SK-MEL-5 (cell line): ENCODE data around the gene PRR16. TPM values are rescaled to one million over a fixed set of nuclear protein-coding genes. Genes with fewer than 3 reads are reported as not detected.

Experiments
- DNase-seq: peaks from one replicate; pipeline ENCODE4 v3.0.0-alpha.2; 2016; ENCODE audit warnings: low read depth, low spot score
- in situ Hi-C: cut with HindIII; loops from 2 replicates; pipeline ENCODE4 v1.10.0; 2016; ENCODE audit warnings: low sequenced_read_pairs, high pct_unique_total_duplicates, low pct_unique_long_range_greater_than_20kb
- total RNA-seq: library from RNA; depleted of rRNA; stranded (reverse); fragments of >200 nt; shearing (Covaris generic); gene quantifications from 2 replicates; pipeline ENCODE4 v1.2.3, GENCODE V29; 2014

PRR16 gene
- total RNA-seq, 1 experiment from 2014 or later: 1.5 TPM

DNA sequence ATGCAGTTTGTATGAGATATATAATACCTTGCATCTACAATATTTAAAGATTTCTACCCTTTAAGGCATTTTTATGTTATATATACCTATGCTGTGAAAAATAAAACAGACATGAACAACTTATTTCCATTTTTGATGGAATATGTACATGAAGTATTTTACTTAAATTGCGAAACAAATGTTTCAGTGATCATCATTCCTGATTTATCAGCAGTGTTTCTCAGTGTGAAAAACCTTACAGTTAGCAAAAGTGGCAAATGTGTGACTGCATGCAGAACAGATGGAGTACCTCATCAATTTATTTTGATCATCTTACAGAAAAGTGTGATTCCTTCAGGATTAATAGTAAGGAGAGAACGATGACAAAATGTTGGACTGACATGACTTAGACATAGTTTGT is 43.1 kb downstream of the PRR16 start:
- DNase-seq: no peak
- in situ Hi-C loops: no loop called here

DNA sequence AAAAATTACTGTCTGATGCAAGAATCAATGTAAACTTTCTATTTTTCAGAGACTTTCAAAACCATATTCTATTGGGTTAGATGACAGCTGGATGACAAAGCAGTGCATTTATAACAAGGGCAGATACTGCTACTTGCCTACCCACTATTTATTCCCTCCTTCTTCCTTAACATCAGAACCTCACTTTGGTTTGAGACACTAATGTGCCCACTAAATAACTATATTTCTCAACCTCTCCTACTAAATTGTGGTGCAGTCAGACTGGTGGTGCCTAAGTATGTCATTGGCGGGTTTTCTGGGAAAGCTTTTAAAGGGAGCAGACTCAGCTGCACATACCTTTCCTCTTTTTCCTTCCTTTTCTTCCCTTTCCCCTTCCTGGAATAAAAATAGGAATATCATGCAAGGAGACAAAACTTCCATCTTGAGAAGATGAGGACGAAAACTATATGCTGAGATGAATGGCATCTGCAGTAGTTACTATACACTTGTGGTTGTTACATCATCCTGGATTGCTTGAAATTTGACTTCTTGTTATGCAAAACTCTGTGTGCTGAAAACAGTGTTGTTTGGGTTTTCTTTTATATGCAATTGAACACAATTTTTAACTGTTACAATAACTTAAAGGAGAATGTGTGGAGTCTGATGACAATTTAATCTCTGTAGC is 43.8 kb downstream of the PRR16 start:
- no peak for DNase-seq
- in situ Hi-C loops: no loop called here

DNA sequence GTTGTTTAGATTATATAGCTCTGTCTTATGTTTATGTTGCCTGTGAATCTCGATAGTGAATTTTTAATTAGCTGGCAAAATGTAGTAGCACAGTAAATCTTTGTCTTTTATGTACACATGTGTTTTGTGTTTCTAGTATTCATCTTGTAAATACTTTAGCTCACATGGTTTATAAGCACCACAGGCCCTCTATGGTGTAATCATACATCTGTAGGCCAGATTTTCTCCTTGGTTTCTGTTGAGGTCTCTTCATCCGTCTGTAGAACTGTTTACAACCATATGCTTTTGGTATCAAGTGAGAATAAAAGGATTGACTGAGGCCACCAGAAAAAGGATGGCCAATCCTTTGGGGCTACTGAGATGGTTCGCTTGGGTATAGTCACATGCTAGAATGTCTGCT is 45.0 kb downstream of the PRR16 start:
- in situ Hi-C loops: no loop called here
- no peak for DNase-seq

DNA sequence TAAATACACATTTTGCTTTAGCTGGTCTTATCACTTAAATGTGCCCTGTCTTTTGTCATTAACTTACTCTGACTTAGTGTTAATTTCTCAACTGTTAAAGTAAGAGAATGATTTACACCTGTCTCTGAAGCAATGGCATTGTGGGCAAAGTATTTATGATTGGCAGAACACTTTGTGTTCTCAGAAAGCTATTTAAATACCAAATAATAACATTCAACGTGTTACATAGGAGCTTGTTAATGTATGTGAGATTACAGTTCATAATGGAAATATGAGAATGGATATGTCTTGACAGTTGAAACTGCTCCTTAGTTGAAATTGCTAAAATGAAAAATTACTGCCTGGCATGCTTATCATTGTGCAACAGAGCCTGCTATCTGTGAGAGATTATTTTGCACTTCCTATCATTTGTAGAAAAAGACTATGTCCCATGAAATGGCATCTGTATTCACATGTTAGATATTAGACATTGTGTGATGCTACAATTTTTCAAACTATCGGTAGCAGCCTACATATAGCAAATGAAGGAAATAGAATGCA is 46.1 kb downstream of the PRR16 start:
- in situ Hi-C loops: no loop called here
- no peak for DNase-seq

DNA sequence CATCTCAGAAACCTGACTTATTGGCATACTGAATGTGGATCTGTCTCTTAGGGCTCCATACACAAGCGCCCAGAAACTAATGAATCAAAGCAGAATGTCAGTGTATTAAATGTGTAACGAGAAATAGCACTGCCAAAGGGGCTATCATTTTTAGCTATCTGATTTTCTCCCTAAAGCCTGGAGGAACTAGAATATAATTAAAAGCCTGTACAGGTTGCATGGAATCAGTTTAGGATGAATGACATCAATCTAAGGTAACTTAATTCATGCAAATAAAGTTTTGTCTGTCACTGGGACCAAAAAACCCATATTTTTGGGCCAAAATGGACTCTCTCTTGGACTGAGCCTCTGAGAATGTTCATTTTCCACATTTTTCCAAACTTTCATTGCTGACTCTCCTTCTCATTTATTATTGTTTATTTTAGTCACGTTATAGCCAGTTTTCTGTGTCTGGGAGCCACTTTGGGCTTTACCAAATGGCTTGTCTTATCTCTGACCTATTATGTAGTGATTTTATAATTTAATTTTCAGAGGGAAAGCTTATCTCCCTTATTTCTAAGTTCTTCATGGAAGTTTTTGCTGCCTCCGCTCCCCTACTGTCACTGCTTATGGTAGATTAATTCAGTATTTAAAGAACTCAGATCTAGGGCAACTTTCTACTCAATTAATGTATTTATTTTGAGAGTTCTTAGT is 47.0 kb downstream of the PRR16 start:
- DNase-seq: no peak
- in situ Hi-C loops: no loop called here

DNA sequence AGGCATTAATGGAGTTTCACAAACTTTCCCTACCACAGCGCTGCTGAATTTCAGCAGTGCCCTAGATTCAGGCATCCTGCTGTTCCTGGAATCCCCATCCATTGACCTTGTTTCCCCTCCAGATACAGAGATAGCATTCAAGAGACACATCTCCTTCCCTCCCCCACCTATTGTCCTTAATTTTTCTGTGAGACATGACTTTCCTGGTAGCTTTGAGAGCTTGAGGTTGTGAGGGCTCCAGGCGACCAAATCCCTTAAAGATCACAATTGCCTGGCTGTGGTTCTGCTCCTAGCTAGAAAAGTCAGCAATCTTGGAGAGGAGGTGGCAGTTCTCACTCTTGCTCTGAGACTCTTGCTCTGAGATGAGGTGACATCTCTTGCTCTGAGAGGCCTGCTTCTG is 48.0 kb downstream of the PRR16 start:
- no peak for DNase-seq
- in situ Hi-C loops: no loop called here

DNA sequence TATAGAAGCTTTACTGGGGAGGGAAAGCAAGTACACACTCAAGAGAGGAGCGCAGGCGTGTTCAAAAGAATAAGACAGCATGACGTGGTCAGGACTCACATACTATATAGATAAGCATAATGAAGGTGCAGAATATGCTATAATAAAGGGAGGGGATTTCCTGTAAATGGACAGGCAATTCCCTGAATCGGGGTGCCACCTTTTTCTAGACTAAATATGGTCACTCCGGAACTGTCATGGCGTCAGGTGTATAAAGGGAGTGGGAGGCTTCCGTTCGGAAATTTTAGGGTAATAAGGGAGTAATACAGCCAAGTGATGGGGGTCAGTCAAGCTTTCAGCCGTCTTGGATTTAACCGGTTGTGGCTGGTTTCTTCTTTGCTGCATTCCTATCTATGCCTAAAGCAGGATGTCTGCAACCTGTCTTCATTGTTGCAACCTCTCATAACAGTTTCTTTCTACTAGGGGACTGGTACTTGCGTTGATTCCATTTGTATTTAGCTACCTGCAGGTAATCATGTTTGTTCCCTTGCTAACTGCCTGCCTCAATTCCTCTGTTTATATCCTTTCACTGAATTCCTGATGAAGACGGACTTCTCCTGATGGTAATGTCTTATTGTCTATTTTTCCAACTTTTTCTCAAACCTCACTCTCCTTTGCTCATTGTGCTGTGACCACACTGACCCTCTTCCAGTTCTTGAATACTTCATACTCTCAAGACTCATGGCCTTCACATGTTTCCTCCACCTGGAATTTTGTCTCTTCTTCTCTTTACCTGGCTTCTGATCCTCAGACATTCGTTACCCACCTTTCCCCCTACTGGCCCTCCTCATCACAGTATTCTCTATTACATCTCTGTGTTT is 48.9 kb downstream of the PRR16 start:
- DNase-seq: no peak
- in situ Hi-C loops: no loop called here

DNA sequence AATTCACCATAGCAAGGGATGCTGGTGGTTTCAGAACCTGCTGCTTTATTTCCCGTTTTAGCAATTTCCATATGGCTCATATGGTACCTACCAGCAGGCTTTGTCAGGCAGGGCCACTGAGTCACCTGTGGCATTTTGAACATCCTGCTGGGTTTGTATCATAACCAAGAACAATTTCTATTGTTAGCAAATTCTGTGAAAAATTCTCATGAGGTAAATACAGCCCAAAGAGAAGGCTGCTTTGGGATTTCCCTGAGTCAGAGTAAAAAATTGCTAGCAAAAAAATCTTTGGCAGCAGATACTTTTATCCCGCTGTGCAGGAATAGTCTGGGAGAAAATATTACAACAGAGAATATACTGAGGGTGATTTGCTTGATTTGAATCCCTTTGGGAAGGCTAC is 52.7 kb downstream of the PRR16 start:
- in situ Hi-C loops: no loop called here
- no peak for DNase-seq

DNA sequence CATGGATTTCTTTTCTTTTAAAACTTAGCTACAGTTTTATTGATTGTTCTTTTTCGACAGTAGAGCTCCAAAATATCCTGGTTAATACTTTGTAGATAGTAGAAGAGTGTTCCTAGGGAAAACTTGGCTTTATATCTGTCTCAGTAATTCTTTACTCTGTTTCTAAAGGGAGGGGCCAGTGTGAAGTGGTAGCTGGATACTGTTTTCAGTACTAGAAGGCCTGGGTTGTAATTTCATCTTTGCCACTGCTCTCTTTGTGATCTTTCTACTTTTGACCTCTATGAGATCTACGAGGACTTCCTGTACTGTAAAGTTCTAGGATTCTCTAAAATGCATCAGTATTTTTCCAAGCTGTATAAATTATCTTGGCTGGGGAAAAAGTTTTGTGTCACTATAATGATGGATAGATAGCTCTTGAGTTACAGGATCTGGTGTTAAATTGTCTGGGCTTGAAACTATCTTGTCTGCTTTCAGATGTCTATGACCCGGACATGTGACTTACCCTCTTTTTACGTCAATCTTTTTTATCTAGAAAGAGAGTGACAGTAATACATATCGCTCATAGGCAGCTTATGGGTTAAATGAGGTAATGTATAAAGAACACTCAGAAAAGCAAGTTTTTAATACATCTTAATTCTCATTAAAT is 53.6 kb downstream of the PRR16 start:
- DNase-seq: no peak
- in situ Hi-C loops: no loop called here

DNA sequence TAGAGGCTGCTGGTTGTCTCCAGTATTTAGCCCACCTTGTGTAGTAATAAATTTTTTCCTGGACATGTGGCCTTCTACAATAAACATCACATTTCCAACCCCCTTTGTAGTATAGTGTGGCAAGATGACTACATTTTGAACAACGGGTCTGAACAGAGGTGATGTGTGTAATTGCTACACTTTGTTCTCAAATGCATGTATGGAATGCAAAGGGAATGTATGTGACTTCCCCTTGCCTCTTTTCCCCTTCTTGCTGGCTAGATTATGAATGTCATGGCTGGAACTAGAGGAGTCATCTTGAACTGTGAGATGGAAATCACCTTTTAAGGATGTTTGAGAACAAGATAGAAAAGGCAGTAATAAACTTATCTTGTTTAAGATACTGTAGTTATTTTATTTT is 54.5 kb downstream of the PRR16 start:
- DNase-seq: no peak
- in situ Hi-C loops: no loop called here

DNA sequence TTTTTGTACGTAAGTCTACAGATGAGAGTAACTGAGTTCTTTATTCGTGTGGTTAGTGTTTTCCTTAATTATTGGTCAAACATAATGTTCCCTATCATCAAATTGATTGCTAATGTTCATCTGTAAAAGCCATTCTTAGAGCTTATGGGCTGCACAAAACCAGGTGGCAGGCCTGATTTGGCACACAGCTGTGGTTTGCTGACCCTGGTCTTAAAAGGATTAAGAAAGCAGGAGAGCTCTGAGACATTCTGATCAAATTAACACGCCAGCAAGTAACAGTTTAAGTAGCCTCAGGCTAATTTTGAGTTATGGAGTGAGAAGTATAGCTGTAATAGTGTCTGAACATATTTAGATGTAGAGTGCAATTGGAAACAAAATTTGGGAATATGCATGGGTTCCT is 63.2 kb downstream of the PRR16 start:
- DNase-seq: no peak
- in situ Hi-C loops: no loop called here

DNA sequence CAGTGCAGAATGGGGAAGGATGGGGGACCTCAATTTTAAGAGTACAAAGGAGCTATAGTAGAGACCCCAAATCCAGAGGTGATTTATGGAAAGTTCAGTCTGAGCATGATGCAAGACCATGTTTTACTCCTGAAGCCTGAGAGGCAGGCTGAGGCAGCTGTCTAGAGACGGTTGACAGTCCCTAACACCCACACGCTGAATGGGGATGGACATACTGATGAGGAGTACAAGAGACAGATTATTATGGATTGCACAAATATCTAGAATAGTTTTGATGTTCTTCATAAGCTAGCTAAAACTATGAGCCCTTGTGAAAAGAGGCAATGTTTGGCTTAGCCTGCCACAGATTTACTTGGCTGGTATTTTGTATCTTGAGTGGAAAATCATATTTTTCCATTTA is 64.5 kb downstream of the PRR16 start:
- in situ Hi-C loops: no loop called here
- DNase-seq: no peak

DNA sequence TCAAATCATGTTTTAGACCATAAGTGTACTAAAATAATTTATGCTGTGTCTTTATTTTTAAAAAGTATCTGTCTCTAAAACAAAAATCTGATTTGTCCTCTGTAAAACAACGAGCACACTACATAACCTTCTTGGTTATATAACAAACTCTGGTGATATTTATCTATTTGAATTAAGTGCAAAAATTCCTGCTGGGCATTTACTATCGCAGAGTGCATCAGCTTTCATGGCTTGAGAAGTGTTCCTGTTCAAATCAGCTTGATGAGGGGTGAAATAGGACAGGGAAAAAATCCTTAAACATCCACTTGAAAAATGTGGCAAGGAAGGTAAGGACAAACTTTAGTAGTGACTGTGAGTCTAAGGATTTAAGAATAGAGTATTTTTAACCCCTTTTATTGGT is 65.3 kb downstream of the PRR16 start:
- in situ Hi-C loops: no loop called here
- DNase-seq: no peak

DNA sequence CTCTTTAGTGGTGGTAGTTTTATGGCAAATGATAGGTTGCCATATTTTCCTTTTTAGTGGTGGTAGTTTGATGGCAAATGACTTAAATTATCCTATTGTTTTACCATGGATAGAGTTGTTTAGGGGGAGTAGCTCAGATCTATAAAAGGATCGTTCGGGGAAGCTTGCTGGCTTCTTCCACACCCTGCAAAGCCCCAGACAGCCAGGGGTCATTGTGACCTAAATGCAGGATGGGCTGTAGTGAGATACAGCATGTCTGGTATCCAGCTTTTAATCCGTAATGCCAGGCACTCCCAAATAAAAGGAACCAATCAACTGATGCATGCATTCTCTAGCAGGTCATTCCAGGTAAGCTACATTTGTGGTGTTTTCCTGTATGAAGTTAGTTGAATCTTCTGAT is 67.1 kb downstream of the PRR16 start:
- in situ Hi-C loops: no loop called here
- DNase-seq: no peak

DNA sequence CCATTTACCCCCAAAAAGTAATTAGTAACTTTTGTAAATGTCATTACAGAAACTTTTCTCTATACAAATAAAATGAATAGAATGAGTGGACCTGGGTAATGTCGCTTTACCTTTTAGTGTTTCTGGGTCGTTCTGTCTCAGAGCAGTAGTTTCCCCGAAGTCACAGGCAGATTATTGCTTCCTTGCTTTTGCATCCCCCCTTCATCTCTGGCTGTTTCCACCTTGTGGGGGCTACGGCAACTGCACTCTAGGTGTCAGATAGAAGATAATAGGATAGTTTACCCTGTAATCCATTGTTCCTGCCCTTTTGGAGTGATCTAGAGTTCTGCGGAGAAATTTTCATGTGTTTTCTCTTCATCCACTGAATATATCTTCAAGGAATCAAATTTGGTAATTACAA is 68.7 kb downstream of the PRR16 start:
- in situ Hi-C loops: no loop called here
- DNase-seq: peak; percentile 30

DNA sequence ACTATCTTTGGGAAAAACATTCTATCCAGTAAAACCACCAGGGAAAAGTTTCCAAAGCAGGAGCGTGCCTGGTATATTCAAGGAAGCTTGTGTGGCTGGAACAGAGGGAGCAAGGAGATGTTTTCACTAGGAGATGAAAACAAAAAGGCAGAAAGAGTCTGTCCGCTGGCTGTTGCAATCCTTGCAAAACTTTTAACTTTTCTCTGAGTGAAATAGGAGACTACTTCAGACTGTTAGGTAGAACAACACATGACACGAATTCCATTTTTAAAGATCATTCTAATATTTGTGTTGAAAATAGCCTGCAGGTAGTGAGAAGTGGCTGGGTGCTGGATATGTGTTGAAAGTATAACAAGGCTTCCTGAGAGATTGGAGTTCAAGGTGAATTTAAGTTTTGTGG is 69.5 kb downstream of the PRR16 start:
- DNase-seq: no peak
- in situ Hi-C loops: no loop called here

DNA sequence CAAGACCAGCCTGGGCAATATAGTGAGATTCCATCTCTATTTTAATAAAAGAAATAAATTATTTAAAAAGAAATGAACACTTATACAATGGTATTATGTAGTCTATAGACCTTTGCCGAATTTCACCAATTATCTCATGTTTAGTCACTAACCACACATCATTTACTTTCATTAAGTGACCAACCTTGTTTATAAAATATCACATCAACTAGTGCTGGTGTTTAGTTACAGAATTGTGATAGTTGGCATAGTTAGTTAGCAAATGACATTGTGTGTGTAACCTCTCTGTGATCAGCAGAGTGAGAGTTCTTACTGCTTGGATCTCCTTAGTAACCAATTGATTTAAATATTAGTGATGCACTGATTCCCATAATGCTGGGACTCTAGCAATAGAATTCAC is 71.8 kb downstream of the PRR16 start:
- in situ Hi-C loops: no loop called here
- DNase-seq: no peak

DNA sequence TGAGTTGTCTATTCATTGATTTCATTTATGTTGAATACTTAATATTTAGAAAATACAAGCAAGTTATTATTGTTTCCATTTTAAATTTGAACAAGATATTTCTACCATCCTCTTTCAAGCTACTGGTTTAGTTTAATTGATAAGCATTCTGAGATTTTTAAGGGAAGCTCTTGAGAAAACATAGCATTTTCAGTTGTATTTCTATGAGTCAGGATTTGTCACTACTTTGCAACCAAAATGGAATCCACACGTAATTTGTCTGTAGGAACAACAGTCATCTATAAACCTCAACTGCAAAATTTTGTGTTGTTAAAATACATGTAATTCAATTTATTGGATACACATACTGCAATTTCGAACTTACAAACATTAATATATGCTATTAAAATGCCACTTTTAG is 74.0 kb downstream of the PRR16 start:
- in situ Hi-C loops: no loop called here
- DNase-seq: no peak
